GM13977 (cell line): ENCODE results near the gene SLC27A2.

ENCODE experiments used
- DNase-seq: peaks from one replicate; pipeline ENCODE4 v3.0.0; 2012; ENCODE audit warnings: low spot score
- CTCF ChIP-seq: IDR thresholded peaks from 2 replicates; pipeline ENCODE4 v1.5.1; 2012; ENCODE audit warnings: mild to moderate bottlenecking, control low read depth; ENCODE audit not compliant: insufficient read depth; ENCODE audit errors: extremely low read depth, missing control alignments
- in situ Hi-C: fragments of 300-500 bp; cut with MboI; formaldehyde crosslinking; loops from one replicate; pipeline ENCODE4 v1.12.0; 2022; ENCODE audit warnings: low sequenced_read_pairs, low pct_unique_long_range_greater_than_20kb, mixed read lengths, inconsistent platforms; ENCODE audit not compliant: unreplicated experiment

Gene SLC27A2

GRCh38 chr15:50241684-50242450 is 59.9 kb downstream of the SLC27A2 start:
- in situ Hi-C loops: no loop called here
- no peak for DNase-seq
- TF ChIP-seq CTCF: peak; percentile 13

GRCh38 chr15:50244153-50244552 is 62.2 kb downstream of the SLC27A2 start:
- in situ Hi-C loops: no loop called here
- TF ChIP-seq CTCF: no peak
- DNase-seq: no peak

- no peak for TF ChIP-seq CTCF
- no peak for DNase-seq
- in situ Hi-C loops: no loop called here
Measured at GRCh38 chr15:50244959-50245624, 63.1 kb downstream of the SLC27A2 start.

- in situ Hi-C loops: no loop called here
- no peak for TF ChIP-seq CTCF
- DNase-seq: no peak
Measured at GRCh38 chr15:50246631-50247030, 64.6 kb downstream of the SLC27A2 start.

GRCh38 chr15:50247819-50248655 is 66.0 kb downstream of the SLC27A2 start:
- DNase-seq: peak; percentile 59
- TF ChIP-seq CTCF: no peak
- in situ Hi-C loops: no loop called here

GRCh38 chr15:50248994-50249582 is 67.1 kb downstream of the SLC27A2 start:
- DNase-seq: no peak
- no peak for TF ChIP-seq CTCF
- in situ Hi-C loops: no loop called here
